Islet precursor cell (in vitro differentiated cells): ENCODE data around the gene MLLT10.
"Not testable (repeated sequence)": the region's sequence is repeated elsewhere in the genome, so short reads cannot be mapped to it uniquely, and the experiment has no call there.

Source experiments
- DNase-seq: peaks from one replicate; pipeline ENCODE4 v3.0.0-alpha.2; 2018

MLLT10 gene

DNA sequence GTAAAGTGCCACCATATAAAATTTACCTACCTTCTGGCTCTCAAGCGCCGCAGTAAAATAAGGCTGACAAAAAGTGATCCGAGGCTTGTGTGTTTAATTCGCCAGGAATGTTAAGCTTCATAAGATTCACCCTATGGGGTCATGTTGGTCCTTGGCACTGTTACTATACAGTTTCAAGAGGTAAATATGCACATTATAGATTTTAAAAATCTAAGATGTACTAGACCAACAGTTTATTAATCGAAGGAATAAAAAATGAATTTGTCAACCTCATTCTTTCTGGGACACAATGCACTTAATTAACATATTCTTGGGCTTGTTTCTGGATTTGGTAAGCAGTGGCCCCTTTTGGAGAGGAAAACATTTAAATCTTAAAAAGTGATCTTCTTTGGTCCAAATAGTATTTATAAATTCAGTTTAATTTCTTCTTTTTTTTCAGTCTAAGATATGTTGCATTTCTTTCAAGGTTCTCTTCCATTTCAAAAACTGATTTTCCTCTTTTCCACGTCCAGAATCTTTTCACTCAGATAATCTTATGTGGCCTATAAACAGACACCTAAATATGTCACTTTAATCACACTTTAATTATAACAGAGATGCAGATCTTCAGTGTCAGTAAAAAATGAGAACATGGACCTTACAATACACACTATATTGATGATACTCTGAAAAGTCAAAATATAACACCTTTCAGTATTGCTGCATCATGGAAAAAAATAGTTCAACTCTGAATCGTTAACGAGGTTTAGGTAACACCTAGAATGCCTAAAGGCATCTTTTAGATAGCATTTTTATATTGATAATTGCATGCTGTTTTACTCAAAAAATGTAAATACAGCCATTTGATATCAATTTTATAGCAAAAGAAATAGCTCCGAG lies 4.8 kb upstream of the MLLT10 start:
- no peak for DNase-seq

DNA sequence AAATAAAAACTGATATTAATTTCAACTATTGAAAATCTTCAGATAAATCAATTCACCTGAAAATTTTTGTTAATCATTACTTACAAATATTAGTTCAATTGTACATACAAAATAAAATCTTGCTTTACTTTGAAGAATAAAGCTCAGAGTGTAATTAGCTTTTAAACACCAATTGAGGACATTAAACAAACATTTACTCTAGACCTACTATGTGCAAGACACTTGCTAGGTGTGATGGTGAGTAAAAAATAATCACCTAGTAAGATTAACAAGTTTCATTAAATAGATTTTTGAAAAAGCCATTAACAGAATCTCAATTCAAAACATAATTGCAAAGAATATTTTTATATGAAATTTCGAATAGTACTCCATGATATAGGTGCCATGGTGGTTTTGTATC lies 3.9 kb upstream of the MLLT10 start:
- no peak for DNase-seq

DNA sequence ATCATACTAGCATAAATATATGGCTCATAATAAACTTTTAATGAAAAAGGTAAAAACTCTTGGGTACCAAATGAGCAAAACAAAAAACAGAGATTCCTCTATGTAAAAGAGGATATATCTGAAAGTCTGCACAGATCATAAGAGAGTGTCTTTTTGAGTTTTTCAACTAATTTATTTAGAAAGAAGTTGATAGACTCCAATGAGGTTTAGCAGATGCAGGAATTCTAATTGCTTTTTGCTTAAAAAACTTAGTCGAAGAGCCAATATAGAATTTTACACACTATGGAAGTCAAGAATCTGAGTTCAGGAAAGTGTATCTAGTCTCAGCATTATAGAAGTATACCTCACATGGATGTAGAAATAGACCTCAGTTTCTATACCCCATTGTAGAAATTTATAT lies 3.4 kb upstream of the MLLT10 start:
- no peak for DNase-seq

DNA sequence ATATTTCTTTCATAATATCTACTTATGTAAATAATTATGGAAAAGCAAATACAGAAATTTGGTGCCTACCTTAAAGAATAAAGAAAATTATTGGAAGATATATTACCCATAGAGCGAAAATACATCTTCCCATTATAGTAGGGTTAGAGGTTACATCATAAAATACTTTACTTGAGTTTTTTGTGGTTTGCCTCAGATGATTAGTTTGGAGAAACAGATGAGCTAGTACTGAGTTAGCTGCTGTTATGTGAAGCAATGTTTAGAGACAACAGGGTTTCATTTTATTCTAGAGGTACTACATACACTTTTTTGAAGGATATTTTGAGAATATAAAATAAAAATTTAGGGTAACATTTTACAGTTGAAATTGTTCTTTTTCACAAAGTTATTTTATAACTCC lies 2.9 kb upstream of the MLLT10 start:
- no peak for DNase-seq

DNA sequence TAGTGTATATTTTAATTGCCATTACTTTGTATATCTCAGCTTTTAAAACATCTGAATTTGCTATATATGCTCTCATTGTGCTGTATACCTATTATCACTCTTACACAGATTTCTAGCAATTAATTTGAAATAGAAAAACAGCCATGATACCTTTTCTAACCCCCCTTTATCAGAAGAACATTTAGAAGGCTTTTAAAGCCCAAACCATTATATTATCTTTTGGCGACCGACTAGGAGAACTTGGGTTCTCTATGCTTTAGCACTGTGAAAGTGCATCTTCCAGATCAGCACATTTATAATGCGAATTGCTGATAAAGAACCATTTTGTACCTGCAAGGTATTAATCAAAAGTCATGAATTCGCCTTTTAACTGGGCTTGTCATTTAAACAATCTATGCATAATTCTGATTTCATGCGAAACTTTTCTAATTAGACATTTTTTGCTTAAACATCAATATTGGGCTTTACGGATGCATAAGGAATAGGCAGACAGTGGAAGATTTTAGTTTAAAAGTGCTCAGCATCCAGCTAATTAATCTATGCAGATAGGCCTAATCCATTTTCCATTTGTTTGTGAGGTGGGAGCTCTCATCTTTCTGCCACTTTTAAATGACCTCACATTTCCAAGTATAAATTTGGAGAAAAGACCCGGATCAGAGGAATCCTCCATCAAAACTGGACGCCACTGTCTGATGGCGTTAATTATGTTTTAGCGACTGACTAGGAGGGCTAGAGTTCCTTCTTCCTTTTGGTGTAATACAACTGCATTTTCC lies 1.2 kb upstream of the MLLT10 start:
- no peak for DNase-seq

DNA sequence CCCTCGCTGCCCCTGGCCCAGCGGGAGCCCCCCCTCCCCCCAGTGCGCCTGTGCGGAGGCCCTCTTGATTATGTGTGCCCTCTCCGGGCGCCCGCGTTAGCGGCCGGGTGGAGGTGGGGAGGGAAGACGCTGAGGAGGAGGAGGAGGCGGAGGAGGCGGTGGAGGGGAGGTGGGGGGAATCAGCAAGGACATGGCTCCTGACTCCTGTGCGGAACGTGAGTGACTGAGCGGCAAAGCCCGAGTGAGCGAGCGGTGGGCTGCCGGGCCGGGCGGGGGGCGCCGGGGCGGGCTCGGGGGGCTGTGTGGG lies 201 bp downstream of the MLLT10 start:
- DNase-seq = no peak

DNA sequence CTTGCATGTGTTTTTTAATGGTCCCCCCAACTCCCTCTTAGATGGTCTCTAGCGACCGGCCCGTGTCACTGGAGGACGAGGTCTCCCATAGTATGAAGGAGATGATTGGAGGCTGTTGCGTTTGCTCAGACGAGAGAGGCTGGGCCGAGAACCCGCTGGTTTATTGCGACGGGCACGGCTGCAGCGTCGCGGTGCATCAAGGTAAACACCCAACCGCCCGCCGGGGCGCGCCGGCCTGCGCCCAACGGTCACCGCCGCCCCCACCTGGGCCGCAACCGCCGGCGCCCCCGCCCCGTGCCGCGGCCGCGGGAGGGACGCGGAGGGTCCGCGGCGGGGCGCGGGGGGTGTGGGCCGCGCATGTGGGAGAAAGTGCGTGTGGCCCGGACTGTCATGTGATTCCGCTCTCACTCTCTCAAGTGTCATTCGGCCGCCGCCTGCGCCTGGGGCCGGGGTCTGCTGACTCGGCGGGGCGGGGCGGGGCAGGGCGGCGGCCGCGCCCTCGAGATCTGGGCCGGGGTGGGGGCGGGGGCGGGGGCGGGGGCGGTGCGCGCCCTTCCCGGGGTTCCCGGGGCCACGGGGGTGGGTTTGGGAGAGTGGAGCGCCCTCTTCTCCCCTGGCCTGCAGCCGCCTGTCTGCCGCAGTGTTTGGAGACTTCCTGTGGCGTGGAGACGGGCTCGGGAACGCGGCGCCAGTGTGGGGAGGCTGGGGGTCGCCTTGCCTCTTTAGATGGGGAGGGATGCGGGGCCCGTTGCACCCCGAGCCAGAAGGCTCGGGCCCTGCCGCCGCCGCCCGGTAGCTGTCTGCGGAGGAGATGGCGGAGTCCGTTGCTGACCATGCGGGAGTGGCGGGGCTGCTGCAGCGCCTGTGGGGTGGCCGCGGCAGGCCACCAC lies 817 bp downstream of the MLLT10 start:
- DNase-seq = peak; percentile 79

DNA sequence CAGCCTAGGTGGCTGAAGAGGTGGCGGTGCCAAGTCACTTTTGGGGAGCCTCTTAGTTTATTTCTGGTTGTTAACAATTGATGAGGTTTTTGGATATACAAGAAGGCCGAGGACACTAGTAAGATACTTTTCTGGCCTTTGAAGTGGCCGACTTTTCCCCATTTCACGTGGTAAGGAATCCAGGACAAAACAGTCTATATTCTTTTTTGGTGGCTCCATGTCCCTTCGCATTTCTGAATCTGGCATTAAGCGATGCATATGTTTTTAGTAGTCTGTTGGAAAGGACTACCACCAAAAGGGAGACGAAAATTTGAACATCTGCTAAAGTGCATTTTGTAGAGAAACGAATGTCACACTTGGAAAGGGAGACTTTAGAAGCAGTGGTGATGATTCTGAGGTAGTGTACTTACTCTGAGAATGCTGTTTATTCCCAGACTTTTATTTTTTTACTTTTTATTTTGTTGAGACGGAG lies 1.5 kb downstream of the MLLT10 start:
- DNase-seq = no peak

DNA sequence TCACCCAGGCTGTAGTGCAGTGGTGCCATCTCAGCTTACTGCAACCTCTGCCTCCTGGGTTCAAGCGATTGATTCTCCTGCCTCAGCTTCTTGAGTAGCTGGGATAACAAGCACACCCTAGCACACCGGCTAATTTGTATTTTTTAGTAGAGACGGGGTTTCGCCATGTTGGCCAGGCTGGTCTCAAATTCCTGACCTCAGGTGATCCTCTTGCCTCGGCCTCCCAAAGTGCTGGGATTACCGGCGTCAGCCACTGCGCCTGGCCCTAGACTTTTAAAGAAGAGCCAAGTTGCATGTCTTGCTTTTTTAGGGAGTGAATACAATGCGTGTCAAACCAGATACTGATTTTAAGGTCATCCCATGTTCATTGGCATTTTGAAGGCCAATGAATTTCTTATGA lies 1.9 kb downstream of the MLLT10 start:
- peak; percentile 13 for DNase-seq

DNA sequence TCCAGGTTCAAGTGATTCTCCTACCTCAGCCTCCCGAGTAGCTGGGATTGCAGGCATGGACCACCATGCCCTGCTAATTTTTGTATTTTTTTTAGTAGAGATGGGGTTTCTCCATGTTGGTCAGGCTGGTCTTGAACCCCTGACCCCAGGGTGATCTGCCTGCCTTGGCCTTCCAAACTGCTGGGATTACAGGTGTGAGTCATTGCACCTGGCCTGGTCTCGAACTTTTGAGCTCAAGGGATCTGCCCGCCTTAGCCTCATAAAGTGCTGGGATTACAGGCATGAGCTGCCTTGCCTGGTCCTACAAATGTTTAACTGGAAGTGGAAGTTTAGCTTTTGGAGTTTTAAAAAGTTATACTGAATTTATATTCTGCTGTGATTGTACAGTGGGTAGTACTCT lies 2.8 kb downstream of the MLLT10 start:
- peak; percentile 40 for DNase-seq

DNA sequence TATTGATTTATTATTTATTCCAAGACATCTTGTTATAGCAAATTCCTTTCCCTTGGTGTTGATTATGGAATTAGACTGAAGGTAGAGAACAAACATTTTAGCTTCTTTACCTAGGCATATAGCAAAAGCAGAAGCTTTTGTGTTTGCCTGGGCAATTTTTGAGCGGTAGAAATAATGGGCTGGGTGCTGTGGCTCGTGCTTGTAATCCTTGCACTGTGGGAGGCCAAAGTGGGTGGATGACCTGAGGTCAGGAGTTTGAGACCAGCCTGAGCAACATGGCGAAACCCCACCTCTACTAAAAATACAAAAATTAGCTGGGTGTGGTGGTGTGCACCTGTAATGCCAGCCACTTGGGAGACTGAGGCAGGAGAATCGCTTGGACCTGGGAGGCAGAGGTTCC lies 6.7 kb downstream of the MLLT10 start:
- DNase-seq = peak; percentile 2

DNA sequence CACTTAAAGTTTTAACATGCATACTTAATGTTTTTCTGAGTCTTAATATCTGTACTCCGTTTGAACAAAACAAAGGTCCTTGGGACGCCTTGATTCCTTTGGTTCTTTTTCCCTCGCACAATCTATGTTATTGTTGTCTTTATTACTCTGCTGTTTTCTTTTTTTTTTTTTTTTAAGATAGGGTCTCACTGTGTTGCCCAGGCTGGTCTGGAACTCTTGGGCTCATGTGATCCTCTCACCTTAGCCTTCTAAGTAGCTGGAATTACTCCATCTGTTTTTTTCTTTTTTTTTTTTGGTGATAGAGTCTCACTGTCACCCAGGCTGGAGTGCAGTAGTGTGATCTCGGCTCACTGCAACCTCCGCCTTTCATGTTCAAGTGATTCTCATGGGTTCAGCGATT lies 13.2 kb downstream of the MLLT10 start:
- no peak for DNase-seq

DNA sequence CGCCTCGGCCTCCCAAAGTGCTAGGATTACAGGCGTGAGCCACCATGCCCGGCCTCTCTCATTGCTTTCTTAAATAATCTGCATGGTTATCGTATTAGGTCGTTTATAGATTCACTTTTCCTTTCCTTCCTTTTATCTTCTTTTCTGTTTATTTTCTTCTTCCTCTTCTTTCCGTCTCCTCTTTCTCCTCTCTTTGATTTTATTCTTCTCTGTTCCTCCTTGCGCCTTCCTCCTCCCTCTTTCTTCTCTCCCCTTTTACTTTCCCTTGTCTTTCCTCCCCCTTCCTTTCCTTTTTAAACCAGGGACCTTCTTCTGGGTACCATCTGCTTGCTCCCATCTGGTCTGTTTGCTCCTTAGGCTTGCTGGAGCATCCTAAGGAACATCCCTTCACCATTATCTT lies 18.6 kb downstream of the MLLT10 start:
- DNase-seq = no peak

DNA sequence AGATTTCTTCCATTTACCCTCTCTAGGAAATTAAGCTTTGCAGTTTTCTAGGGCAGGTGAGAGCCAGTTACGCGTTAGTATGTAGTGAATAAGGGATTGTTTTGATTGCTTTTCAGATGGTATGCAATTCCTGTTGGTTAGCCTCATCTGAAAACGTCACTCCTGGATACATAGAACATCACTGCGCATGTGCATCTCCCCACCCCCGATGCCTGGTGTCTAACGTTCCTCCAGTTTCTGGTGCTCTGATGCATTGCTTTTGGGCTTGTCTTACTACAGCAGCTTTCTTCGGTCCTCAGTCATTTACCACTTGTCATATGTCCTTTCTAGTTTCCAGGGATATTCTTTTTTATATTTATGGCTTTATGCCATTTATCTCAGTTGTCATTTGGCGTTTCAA lies 22.5 kb downstream of the MLLT10 start:
- DNase-seq = peak; percentile 15

DNA sequence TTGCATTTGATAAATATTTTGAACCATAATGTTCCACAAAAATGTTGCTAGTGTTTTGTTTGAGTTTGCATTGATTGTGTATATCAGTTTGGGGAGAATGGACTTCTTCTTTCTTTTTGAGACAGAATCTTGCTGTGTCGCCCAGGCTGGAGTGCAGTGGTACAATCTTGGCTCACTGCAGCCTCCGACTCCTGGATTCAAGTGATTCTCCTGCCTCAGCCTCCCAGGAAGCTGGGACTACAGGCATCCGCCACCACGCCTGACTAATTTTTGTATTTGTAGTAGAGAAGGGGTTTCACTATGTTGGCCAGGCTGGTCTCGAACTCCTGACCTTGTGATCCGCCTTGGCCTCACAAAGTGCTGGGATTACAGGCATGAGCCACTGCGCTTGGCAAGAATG lies 25.0 kb downstream of the MLLT10 start:
- DNase-seq = not testable (repeated sequence)

DNA sequence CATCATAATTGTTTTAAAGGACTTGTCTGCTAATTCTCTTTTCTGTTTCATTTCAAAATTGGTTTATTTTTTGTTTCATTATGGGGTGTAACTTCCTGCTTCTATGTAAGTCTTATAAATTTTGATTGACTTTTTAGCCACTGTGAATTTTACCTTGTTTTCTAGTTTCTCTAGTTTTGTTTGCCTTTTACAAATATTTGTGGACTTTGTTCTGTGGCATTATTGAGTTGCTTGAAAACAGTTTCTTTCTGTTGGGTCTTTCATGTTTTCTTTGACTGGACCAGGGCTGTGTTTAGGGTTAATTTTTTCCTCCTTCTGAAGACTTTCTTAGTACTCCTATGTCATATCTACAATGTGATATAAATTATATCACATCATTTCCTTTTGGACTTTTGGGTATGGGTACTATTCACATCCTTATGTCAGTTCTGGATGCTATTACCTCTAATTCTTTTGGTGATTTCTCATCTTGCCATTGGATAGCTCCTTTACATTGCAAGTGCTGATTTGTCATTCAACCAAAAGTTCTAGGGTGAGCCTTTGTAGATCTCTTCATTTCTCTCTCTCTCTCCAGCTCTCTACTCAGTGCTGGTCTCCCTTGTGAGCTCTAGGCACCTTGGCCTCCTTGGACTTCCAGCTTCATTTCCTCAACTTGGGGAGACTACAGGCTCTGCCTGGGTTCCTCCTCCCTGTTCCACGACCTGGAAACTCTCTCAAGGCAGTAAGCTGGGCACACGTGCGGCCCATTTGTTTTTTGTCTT lies 36.9 kb downstream of the MLLT10 start:
- DNase-seq = no peak

DNA sequence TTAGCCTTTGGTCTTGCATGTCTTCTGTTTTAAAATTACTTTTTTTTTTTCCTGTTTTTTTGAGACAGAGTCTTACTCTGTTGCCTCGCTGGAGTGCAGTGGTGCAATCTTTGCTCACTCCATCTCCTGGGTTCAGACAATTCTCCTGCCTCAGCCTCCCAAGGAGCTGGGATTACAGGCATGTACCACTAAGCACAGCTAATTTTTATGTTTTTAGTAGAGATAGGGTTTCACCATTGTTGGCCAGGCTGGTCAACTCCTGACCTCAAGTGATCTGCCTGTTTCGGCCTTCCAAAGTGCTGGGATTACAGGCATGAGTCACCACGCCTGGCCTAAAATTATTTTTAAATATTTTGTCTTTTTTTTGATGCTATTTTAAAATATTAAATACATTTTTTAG lies 38.5 kb downstream of the MLLT10 start:
- no peak for DNase-seq

DNA sequence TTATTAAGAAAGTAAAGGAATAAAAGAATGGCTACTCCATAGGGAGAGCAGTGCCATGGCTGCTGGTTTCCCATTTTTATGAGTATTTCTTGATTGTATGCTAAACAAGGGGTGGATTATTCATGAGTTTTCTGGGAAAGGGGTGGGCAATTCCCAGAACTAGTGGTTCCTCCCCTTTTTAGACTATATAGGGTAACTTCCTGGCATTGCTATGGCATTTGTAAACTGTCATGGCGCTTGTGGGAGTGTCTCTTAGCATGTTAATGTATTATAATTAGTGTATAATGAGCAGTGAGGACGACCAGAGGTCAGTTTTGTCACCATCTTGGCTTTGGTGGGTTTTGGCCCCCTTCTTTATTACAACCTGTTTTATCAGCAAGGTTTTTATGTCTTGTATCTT lies 40.5 kb downstream of the MLLT10 start:
- DNase-seq = not testable (repeated sequence)

DNA sequence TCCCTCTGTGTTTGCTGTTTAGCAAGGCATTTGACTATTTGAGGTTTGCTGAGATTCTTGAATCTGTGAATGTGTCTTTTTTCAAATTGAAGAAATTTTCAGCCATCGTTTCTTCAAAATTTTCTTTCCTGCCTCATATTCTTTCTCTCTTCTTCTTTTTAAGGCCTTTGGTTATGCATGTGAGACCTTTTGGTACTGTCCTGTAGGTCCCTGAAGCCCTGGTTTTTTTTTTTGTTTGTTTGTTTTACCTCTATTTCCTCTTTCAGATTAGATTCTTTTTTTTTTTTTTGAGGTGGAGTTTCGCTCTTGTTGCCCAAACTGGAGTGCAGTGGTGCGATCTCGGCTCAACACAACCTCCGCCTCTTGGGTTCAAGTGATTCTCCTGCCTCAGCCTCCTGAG lies 45.3 kb downstream of the MLLT10 start:
- no peak for DNase-seq

DNA sequence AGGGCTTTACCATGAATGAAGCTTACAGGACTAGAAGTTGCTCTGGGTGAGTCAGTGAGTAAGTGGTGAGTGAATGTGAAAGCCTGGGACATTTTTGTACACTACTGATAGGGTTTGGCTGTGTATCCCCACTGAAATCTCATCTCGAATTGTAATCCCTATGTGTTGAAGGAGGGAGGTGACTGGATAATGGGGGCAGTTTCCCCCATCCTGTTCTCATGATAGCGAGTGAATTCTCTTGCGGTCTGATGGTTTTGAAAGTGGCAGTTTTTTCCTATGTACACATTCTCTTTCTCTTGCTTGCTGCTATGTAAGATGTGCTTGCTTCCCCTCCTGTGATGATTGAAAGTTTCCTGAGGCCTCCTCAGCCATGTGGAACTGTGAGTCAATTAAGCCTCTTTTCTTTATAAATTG lies 47.4 kb downstream of the MLLT10 start:
- DNase-seq = not testable (repeated sequence)

DNA sequence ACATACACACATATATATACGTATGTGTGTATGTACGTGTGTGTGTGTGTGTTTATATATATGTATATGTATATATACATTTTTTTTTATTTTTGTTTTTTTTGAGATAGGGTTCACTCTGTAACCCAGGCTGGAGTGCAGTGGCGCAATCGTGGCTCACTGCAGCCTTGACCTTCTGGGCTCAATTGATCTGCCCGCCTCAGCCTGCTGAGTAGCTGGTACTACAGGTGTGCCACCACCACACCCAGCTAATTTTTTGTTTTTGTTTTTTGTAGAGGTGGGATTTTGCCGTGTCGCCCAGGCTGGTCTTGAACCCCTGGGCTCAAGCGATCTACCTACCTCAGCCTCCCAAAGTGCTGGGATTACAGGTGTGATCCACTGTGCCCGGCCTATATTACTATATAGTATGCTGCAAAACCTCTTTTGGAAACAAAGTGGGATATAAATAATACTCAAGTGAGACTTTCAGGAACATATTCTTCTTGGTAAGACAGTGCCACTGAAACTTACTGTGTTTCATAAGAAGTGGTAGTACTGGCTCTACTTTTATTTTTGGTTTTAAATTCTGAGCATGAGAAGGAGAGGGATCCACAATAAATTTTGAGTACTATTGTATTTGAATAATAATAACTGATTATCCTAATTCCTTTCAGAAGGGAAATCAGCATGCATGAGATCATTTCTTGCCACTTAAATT lies 51.0 kb downstream of the MLLT10 start:
- no peak for DNase-seq

DNA sequence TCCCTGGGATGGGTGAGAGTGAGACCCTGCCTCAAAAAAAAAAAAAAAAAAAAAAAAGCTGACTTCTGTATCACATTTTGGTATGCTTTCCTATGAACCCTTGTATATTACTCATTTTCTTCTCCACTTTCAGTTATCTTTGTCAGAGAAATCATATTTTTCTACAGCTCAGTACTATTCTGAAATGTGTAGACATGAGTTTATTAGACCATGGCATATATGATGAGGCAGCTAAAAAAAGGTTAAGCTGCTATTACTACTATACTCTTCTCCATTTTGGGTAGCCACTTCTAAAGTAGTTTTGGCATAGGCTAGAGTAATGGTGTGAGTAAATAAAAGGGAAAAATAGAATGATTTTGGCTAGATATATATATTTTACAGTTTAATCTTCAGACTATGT lies 53.4 kb downstream of the MLLT10 start:
- no peak for DNase-seq
